HEK293 (cell line): ENCODE measurements around the gene EGR1.

Experiments used
- CTCF ChIA-PET: fragments of 350-600 bp; formaldehyde crosslinking; extraction: SDS; loops from one replicate; lab custom pipeline; 2021; ENCODE audit warnings: antibody characterized with exemption; lab: Yijun Ruan, JAX
- POLR2A ChIA-PET: fragments of 300-600 bp; formaldehyde crosslinking; extraction: SDS; loops from one replicate; lab custom pipeline; 2020; ENCODE audit warnings: antibody characterized with exemption, inconsistent platforms; lab: Yijun Ruan, JAX
- H3K27ac ChIP-seq: fragments of 200-500 bp; sonication (Bioruptor generic); 2 replicates; pipeline ENCODE4 v1.5.1; 2014; ENCODE audit warnings: low read depth, low read length, control low read depth, inconsistent platforms; ENCODE audit errors: extremely low read depth
- H3K36me3 ChIP-seq, 2 experiments: fragments of 200-500 bp in 1 of 2; sonication (Bioruptor generic) in 1 of 2; 1 replicate in 1 of 2; 2 replicates in 1 of 2; pipeline ENCODE4 v1.5.1; 2014 to 2017; ENCODE audit warnings: inconsistent platforms in 2 of 2, low read length in 2 of 2; ENCODE audit not compliant: control insufficient read depth in 2 of 2, insufficient read depth in 1 of 2
- H3K4me1 ChIP-seq: fragments of 200-500 bp; sonication (Bioruptor generic); 2 replicates; pipeline ENCODE4 v1.5.1; 2014; ENCODE audit warnings: mild to moderate bottlenecking, low read length, inconsistent platforms; ENCODE audit not compliant: control insufficient read depth, insufficient read depth
- H3K4me3 ChIP-seq: 2 replicates; pipeline ENCODE4 v1.5.1; 2011; ENCODE audit warnings: low read depth, mild to moderate bottlenecking, control low read depth, low read length, moderate library complexity
- H3K9me3 ChIP-seq: fragments of 200-500 bp; sonication (Bioruptor generic); 2 replicates; pipeline ENCODE4 v1.5.1; 2014; ENCODE audit warnings: low read depth, low read length, inconsistent platforms; ENCODE audit not compliant: control insufficient read depth, insufficient read depth
- HIC1 ChIP-seq: fragments of 450-650 bp; formaldehyde crosslinking; IDR thresholded peaks from 2 replicates; pipeline ENCODE4 v1.5.1; 2016; ENCODE audit warnings: missing biosample characterization, missing genetic modification characterization
- KLF17 ChIP-seq: fragments of 450-650 bp; formaldehyde crosslinking; IDR thresholded peaks from 2 replicates; pipeline ENCODE4 v1.5.1; 2016; ENCODE audit warnings: missing biosample characterization, missing genetic modification characterization
- ZBTB20 ChIP-seq: fragments of 450-650 bp; formaldehyde crosslinking; IDR thresholded peaks from 2 replicates; pipeline ENCODE4 v1.5.1; 2016; ENCODE audit warnings: missing biosample characterization, missing genetic modification characterization
- ZIC2 ChIP-seq: fragments of 450-650 bp; formaldehyde crosslinking; IDR thresholded peaks from 2 replicates; pipeline ENCODE4 v1.5.1; 2016; ENCODE audit warnings: missing biosample characterization, missing genetic modification characterization
- ZNF214 ChIP-seq: fragments of 450-650 bp; formaldehyde crosslinking; IDR thresholded peaks from 2 replicates; pipeline ENCODE4 v1.5.1; 2017; ENCODE audit warnings: missing biosample characterization, mild to moderate bottlenecking, missing genetic modification characterization, borderline replicate concordance
- ZNF335 ChIP-seq: fragments of 450-650 bp; formaldehyde crosslinking; conservative IDR thresholded peaks from 2 replicates; pipeline ENCODE4 v1.5.1; 2016; ENCODE audit warnings: missing biosample characterization, missing genetic modification characterization
- ZNF366 ChIP-seq: fragments of 450-650 bp; formaldehyde crosslinking; conservative IDR thresholded peaks from 2 replicates; pipeline ENCODE4 v1.5.1; 2016; ENCODE audit warnings: missing biosample characterization, missing genetic modification characterization
- ZNF398 ChIP-seq: fragments of 450-650 bp; formaldehyde crosslinking; IDR thresholded peaks from 2 replicates; pipeline ENCODE4 v1.5.1; 2017; ENCODE audit warnings: missing biosample characterization, missing genetic modification characterization
- ZNF48 ChIP-seq: fragments of 450-650 bp; formaldehyde crosslinking; IDR thresholded peaks from 2 replicates; pipeline ENCODE4 v1.5.1; 2016; ENCODE audit warnings: missing biosample characterization, missing genetic modification characterization
- ZNF544 ChIP-seq: fragments of 450-650 bp; formaldehyde crosslinking; IDR thresholded peaks from 2 replicates; pipeline ENCODE4 v1.5.0; 2017; ENCODE audit warnings: missing biosample characterization, missing genetic modification characterization
- ZNF658 ChIP-seq: fragments of 450-650 bp; formaldehyde crosslinking; IDR thresholded peaks from 2 replicates; pipeline ENCODE4; 2016; ENCODE audit warnings: missing biosample characterization, missing genetic modification characterization
- ZNF777 ChIP-seq: fragments of 450-650 bp; formaldehyde crosslinking; IDR thresholded peaks from 2 replicates; pipeline ENCODE4 v1.5.1; 2017; ENCODE audit warnings: missing biosample characterization, missing genetic modification characterization, borderline replicate concordance
- TF ChIP-seq, protein P1 (sequence below): fragments of 450-650 bp; formaldehyde crosslinking; IDR thresholded peaks from 2 replicates; pipeline ENCODE4; 2016; ENCODE audit warnings: missing biosample characterization, missing genetic modification characterization
- TF ChIP-seq, protein P2 (sequence below): fragments of 450-650 bp; formaldehyde crosslinking; IDR thresholded peaks from 2 replicates; pipeline ENCODE4 v1.5.1; 2016; ENCODE audit warnings: missing biosample characterization, missing genetic modification characterization, low read depth

Gene EGR1

GRCh38 chr5:138440159-138441073 is 24.9 kb upstream of the EGR1 start:
- CTCF ChIA-PET = interaction anchor here (1.0 to 3.4 kb wide), 3 partner anchors 9 to 64 kb away, joined by 4 to 24 read pairs (median 4); no protein-coding TSS in a partner anchor
- Histone ChIP-seq H3K27ac (peak overlapping the region; percentile 68), H3K4me3 (no peak overlapping the region), H3K9me3 (no peaks in the 10 kb centered on the region), H3K36me3 (peaks cover 3 to 49% of the 10 kb centered on the region in 2 experiments), H3K4me1 (peaks cover 8% of the 10 kb centered on the region; the same call in 1 of the 2 replicates)
- POLR2A ChIA-PET = interaction anchor here (1.0 to 2.1 kb wide), 2 partner anchors 52 to 103 kb away, joined by 3 to 9 read pairs; partner anchors contain the start of gene ETF1
- no peak for TF ChIP-seq ZNF544 (tag by site-specific recombination)
- peak; percentile 74 for TF ChIP-seq HIC1 (tag by site-specific recombination)
- TF ChIP-seq ZNF777 (tag by site-specific recombination) = no peak
- TF ChIP-seq ZBTB20 (tag by site-specific recombination) = peak; percentile 11; the same call in 1 of the 2 replicates
- TF ChIP-seq ZIC2 = peak; percentile 60
- TF ChIP-seq, protein P1, sequence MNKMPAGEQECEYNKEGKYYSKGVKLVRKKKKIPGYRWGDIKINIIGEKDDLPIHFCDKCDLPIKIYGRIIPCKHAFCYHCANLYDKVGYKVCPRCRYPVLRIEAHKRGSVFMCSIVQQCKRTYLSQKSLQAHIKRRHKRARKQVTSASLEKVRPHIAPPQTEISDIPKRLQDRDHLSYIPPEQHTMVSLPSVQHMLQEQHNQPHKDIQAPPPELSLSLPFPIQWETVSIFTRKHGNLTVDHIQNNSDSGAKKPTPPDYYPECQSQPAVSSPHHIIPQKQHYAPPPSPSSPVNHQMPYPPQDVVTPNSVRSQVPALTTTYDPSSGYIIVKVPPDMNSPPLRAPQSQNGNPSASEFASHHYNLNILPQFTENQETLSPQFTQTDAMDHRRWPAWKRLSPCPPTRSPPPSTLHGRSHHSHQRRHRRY = no peak
- 0 out of 2 replicates have a peak, but pooled peaks have one; percentile 10 for TF ChIP-seq ZNF398 (tag by site-specific recombination)
- TF ChIP-seq KLF17 (tag by site-specific recombination) = 0 out of 2 replicates have a peak, but pooled peaks have one; percentile 19
- TF ChIP-seq ZNF658 (tag by site-specific recombination) = no peak
- TF ChIP-seq ZNF335 (tag by site-specific recombination) = peak; percentile 45; the same call in 1 of the 2 replicates
- TF ChIP-seq ZNF366 (tag by site-specific recombination) = peak; percentile 41; the same call in 1 of the 2 replicates
- TF ChIP-seq ZNF48 = no peak
- TF ChIP-seq, protein P2, sequence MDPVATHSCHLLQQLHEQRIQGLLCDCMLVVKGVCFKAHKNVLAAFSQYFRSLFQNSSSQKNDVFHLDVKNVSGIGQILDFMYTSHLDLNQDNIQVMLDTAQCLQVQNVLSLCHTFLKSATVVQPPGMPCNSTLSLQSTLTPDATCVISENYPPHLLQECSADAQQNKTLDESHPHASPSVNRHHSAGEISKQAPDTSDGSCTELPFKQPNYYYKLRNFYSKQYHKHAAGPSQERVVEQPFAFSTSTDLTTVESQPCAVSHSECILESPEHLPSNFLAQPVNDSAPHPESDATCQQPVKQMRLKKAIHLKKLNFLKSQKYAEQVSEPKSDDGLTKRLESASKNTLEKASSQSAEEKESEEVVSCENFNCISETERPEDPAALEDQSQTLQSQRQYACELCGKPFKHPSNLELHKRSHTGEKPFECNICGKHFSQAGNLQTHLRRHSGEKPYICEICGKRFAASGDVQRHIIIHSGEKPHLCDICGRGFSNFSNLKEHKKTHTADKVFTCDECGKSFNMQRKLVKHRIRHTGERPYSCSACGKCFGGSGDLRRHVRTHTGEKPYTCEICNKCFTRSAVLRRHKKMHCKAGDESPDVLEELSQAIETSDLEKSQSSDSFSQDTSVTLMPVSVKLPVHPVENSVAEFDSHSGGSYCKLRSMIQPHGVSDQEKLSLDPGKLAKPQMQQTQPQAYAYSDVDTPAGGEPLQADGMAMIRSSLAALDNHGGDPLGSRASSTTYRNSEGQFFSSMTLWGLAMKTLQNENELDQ (tag by site-specific recombination) = no peak

DNA sequence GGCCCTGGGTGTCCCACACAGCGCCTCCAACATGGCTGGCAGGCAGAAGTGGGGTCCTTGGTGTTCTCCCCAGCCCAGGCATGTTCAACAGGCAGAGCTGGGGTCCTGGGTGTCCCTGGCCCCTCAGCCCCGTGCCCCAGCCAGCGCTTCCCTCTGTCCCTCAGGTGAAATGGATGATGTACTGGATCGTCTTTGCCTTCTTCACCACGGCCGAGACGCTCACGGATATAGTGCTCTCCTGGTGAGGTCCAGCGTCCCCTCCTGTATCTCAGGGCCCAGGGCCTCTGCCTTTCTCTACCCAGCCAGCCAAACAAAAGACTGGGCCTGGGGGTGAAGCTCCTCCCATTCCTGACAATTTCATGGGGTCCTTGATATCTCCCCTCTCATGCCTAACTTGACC is 24.1 kb upstream of the EGR1 start:
- H3K36me3 ChIP-seq = peaks cover 0 to 41% of the 10 kb centered on the region in 2 experiments; a peak in 2 of 3 replicates
- peak; percentile 11; the same call in 1 of the 2 replicates for TF ChIP-seq ZNF335 (tag by site-specific recombination)
- TF ChIP-seq ZNF214 (tag by site-specific recombination) = no peak
- ChIA-PET POLR2A (interaction anchor here (0.8 kb wide), 1 partner anchor 25 kb away, joined by 3 read pairs; no protein-coding TSS in a partner anchor), CTCF (interaction anchor here (0.7 to 1.2 kb wide), 2 partner anchors 8 to 61 kb away, joined by 3 to 4 read pairs; no protein-coding TSS in a partner anchor)
- no peak overlapping the region for H3K4me3 ChIP-seq
- H3K27ac ChIP-seq = no peak overlapping the region
- H3K4me1 ChIP-seq = peaks cover 8% of the 10 kb centered on the region; the same call in 1 of the 2 replicates
- H3K9me3 ChIP-seq = no peaks in the 10 kb centered on the region
